Ishikawa (cell line): ENCODE data around the gene ERP44.

Experiments used
- CEBPB ChIP-seq: IDR thresholded peaks from 2 replicates; pipeline ENCODE4 v1.6.1; 2012
- CREB1 ChIP-seq: IDR thresholded peaks from 2 replicates; pipeline ENCODE4 v1.6.1; 2012; ENCODE audit warnings: low read depth
- EGR1 ChIP-seq: IDR thresholded peaks from 2 replicates; pipeline ENCODE4 v1.6.1; 2012
- EP300 ChIP-seq: IDR thresholded peaks from 2 replicates; pipeline ENCODE4 v1.6.1; 2012; ENCODE audit warnings: borderline replicate concordance
- FOXM1 ChIP-seq: IDR thresholded peaks from 2 replicates; pipeline ENCODE4 v1.6.1; 2012; ENCODE audit warnings: low read depth, borderline replicate concordance
- NFIC ChIP-seq: IDR thresholded peaks from 2 replicates; pipeline ENCODE4 v1.6.1; 2012
- RAD21 ChIP-seq: IDR thresholded peaks from 2 replicates; pipeline ENCODE4 v1.6.1; 2012; ENCODE audit warnings: low read depth
- REST ChIP-seq: IDR thresholded peaks from 2 replicates; pipeline ENCODE4 v1.6.1; 2012; ENCODE audit warnings: low read depth, mild to moderate bottlenecking
- TAF1 ChIP-seq: IDR thresholded peaks from 2 replicates; pipeline ENCODE4 v1.6.1; 2012; ENCODE audit warnings: low read depth, mild to moderate bottlenecking
- TCF12 ChIP-seq: IDR thresholded peaks from 2 replicates; pipeline ENCODE4 v1.6.1; 2012; ENCODE audit warnings: low read depth
- TEAD4 ChIP-seq: IDR thresholded peaks from 2 replicates; pipeline ENCODE4 v1.6.1; 2012
- USF1 ChIP-seq: IDR thresholded peaks from 2 replicates; pipeline ENCODE4 v1.6.1; 2012
- YY1 ChIP-seq: IDR thresholded peaks from 2 replicates; pipeline ENCODE4 v1.6.1; 2012; ENCODE audit warnings: low read depth
- ZBTB7A ChIP-seq: IDR thresholded peaks from 2 replicates; pipeline ENCODE4 v1.6.1; 2012; ENCODE audit warnings: low read depth
- TF ChIP-seq, protein P1 (sequence below): IDR thresholded peaks from 2 replicates; pipeline ENCODE4 v1.6.1; 2012

The ERP44 gene

GRCh38 chr9:100074093-100074492, 24.7 kb downstream of the ERP44 start:
- TF ChIP-seq USF1 (no peak), EP300 (no peak), TEAD4 (no peak), RAD21 (no peak), CREB1 (no peak), CEBPB (no peak), YY1 (no peak), FOXM1 (no peak), REST (no peak), TAF1 (no peak), TCF12 (no peak), ZBTB7A (no peak)
- TF ChIP-seq, protein P1, sequence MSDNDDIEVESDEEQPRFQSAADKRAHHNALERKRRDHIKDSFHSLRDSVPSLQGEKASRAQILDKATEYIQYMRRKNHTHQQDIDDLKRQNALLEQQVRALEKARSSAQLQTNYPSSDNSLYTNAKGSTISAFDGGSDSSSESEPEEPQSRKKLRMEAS, result no peak

DNA sequence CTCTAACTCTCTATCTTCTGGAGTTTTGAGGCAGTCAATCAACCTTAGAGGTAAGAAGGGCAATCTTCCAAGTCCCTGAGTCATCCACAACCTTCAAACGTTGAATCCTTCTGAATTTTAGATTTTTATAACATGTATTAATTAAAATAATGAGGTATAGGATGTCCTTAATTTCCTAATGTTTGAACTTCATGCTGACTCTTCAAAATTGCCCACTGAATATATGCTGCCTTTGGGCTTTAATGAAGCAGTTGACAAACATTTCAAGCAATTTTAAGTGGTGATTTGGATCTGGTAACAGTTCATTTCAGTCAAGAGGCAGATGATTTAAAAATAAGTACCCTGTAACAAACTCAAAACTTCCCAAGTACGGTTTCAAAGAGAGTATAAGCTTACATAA, 26.0 kb downstream of the ERP44 start:
- no peak for TF ChIP-seq NFIC

DNA sequence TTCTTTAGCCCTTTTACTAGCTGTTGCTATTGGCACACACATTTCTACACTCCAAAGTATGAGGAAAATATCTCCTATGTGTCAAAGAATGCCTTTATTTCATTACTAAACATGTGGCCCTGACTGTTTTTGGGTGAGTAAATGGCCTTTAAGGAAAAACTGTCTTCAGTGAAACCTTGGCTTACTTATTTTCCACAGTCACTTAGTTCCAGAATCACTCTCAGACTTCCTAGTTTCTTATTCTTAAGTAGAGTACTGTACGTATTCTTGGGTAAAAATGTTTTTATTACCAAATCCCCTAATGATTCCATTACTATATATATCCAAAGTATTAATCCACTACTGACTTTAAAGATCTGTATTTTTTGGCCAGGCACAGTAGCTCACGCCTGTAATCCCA, 27.5 kb downstream of the ERP44 start:
- TF ChIP-seq CEBPB (no peak), EP300 (no peak), TEAD4 (no peak), EGR1 (no peak), RAD21 (no peak), FOXM1 (no peak), NFIC (no peak), TCF12 (no peak), REST (no peak)

DNA sequence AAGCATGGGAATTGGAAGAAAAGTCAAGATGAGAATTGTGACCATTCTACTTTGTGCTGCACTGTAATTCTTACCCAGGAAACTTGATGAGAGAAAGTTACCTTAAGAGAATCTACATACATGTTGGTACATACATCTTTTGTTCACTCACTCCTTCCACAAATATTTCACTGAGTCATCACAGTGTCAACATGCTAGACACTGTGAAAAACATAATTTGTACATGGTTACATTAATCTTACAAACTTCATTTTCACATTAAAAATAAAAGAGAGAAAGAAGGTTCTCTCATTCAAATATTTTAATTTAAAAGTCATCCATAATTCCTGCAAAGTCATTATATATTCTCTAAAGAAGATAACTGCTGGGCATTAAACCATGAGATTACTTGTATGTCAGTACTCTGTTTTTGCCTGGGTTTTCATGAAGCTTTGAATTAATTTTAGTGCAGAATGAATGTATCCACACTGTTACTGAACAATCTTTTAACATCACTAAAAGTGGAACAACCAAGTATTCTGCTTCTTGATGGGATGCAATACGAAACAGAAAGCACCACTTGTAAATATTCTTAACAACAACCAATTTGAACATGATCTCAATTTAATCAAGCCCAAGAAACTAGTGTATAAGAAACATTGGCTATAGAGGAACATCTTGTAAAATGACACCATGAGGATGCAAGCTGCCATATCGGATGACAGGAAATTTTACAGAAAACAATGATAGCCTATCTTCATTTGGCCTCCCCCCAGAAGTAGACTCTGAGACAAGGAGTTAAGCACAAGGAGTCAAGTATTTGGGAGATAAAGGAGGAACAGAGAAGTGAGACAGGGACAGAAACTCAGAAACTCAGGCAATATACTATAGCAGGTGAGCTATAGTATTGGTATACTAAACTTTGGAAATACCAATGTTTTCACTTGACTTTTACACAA, 28.4 kb downstream of the ERP44 start:
- TF ChIP-seq ZBTB7A (no peak), TEAD4 (no peak), RAD21 (no peak), YY1 (no peak), CREB1 (no peak), EGR1 (no peak), TAF1 (no peak), NFIC (no peak), CEBPB (no peak), EP300 (no peak), FOXM1 (no peak), TCF12 (no peak), USF1 (no peak), REST (no peak)
- TF ChIP-seq, protein P1, result no peak
